ENCODE measurements around the gene APEH.

Gene APEH

GRCh38 chr3:49732597-49732996 lies 58.4 kb downstream of the APEH start:
- DNase-seq = no peak

- DNase-seq = no peak
Observed at GRCh38 chr3:49733551-49733950, 59.4 kb downstream of the APEH start.

Measured in KG1 (cell line).